SK-N-SH treated with all-trans-retinoic acid at 6 μM for 48 hours (cell line): ENCODE measurements around the gene KCTD5.

Source experiments
- ATAC-seq: fragments of 200-7000 bp; cut with Tn5 transposase; 3 replicates; pipeline ENCODE4 v1.9.1; 2020; ENCODE audit warnings: mild to moderate bottlenecking, moderate library complexity
- ARNTL ChIP-seq: fragments of 450-650 bp; formaldehyde crosslinking; IDR thresholded peaks from 2 replicates; pipeline ENCODE4 v1.5.0; 2020; ENCODE audit warnings: low read depth, mild to moderate bottlenecking, moderate library complexity, borderline replicate concordance
- BACH2 ChIP-seq: fragments of 250-450 bp; sonication (Bioruptor Pico); IDR thresholded peaks from 2 replicates; pipeline ENCODE4 v1.9.0; 2021; ENCODE audit warnings: mild to moderate bottlenecking, borderline replicate concordance
- CREB5 ChIP-seq: fragments of 250-450 bp; sonication (Bioruptor Pico); IDR thresholded peaks from 2 replicates; pipeline ENCODE4 v1.5.1; 2020; ENCODE audit warnings: low read depth, mild to moderate bottlenecking, moderate library complexity
- CSDC2 ChIP-seq: fragments of 250-450 bp; sonication (Bioruptor Pico); IDR thresholded peaks from 2 replicates; pipeline ENCODE4 v1.5.0; 2020; ENCODE audit warnings: mild to moderate bottlenecking, moderate library complexity
- CSRNP3 ChIP-seq: fragments of 250-450 bp; sonication (Bioruptor Pico); IDR thresholded peaks from 2 replicates; pipeline ENCODE4 v1.5.1; 2021; ENCODE audit warnings: mild to moderate bottlenecking, moderate library complexity
- ESRRG ChIP-seq: fragments of 250-450 bp; sonication (Bioruptor Pico); IDR thresholded peaks from 2 replicates; pipeline ENCODE4 v1.6.1; 2021; ENCODE audit warnings: mild to moderate bottlenecking
- GLIS3 ChIP-seq: fragments of 250-450 bp; sonication (Bioruptor Pico); IDR thresholded peaks from 2 replicates; pipeline ENCODE4 v1.5.0; 2020; ENCODE audit warnings: mild to moderate bottlenecking, moderate library complexity
- ISL1 ChIP-seq: fragments of 250-450 bp; sonication (Bioruptor Pico); IDR thresholded peaks from 2 replicates; pipeline ENCODE4 v2.1.2; 2022; ENCODE audit warnings: mild to moderate bottlenecking, moderate library complexity
- OSR1 ChIP-seq: fragments of 250-450 bp; sonication (Bioruptor Pico); IDR thresholded peaks from 2 replicates; pipeline ENCODE4 v1.8.0; 2022; ENCODE audit warnings: moderate library complexity, mild to moderate bottlenecking, inconsistent platforms
- PATZ1 ChIP-seq: fragments of 250-450 bp; sonication (Bioruptor Pico); IDR thresholded peaks from 2 replicates; pipeline ENCODE4 v1.8.0; 2020; ENCODE audit warnings: mild to moderate bottlenecking, moderate library complexity, borderline replicate concordance
- POU6F1 ChIP-seq: fragments of 250-450 bp; sonication (Bioruptor Pico); IDR thresholded peaks from 2 replicates; pipeline ENCODE4 v1.8.0; 2021; ENCODE audit warnings: low read depth, mild to moderate bottlenecking, moderate library complexity, borderline replicate concordance
- PPARA ChIP-seq: fragments of 250-450 bp; sonication (Bioruptor Pico); IDR thresholded peaks from 2 replicates; pipeline ENCODE4 v1.5.0; 2020; ENCODE audit warnings: mild to moderate bottlenecking, borderline replicate concordance
- RARB ChIP-seq: fragments of 250-450 bp; sonication (Bioruptor Pico); IDR thresholded peaks from 2 replicates; pipeline ENCODE4 v1.8.0; 2021; ENCODE audit warnings: mild to moderate bottlenecking, moderate library complexity
- TCF4 ChIP-seq: fragments of 250-450 bp; sonication (Bioruptor Pico); IDR thresholded peaks from 2 replicates; pipeline ENCODE4 v1.8.0; 2021; ENCODE audit warnings: mild to moderate bottlenecking, moderate library complexity, borderline replicate concordance
- TOX ChIP-seq: fragments of 250-450 bp; sonication (Bioruptor Pico); IDR thresholded peaks from 2 replicates; pipeline ENCODE4 v1.8.0; 2021; ENCODE audit warnings: mild to moderate bottlenecking, moderate library complexity, borderline replicate concordance
- ZC3H10 ChIP-seq: fragments of 250-450 bp; sonication (Bioruptor Pico); IDR thresholded peaks from 2 replicates; pipeline ENCODE4 v1.5.1; 2021; ENCODE audit warnings: mild to moderate bottlenecking, moderate library complexity
- ZFP3 ChIP-seq: fragments of 250-450 bp; sonication (Bioruptor Pico); IDR thresholded peaks from 2 replicates; pipeline ENCODE4 v1.5.0; 2020; ENCODE audit warnings: mild to moderate bottlenecking, moderate library complexity
- ZFP30 ChIP-seq: fragments of 450-650 bp; formaldehyde crosslinking; IDR thresholded peaks from 2 replicates; pipeline ENCODE4 v1.5.0; 2022; ENCODE audit warnings: mild to moderate bottlenecking, moderate library complexity
- ZNF565 ChIP-seq: fragments of 450-650 bp; formaldehyde crosslinking; conservative IDR thresholded peaks from 2 replicates; pipeline ENCODE4 v1.5.0; 2020; ENCODE audit warnings: low read depth, mild to moderate bottlenecking, moderate library complexity
- ZNF70 ChIP-seq: fragments of 450-650 bp; formaldehyde crosslinking; IDR thresholded peaks from 2 replicates; pipeline ENCODE4 v1.5.0; 2020; ENCODE audit warnings: mild to moderate bottlenecking, moderate library complexity
- ZNF8 ChIP-seq: fragments of 450-650 bp; formaldehyde crosslinking; IDR thresholded peaks from 2 replicates; pipeline ENCODE4 v1.5.0; 2020; ENCODE audit warnings: mild to moderate bottlenecking, moderate library complexity

Gene KCTD5

GRCh38 chr16:2743007-2743810 lies 60.9 kb downstream of the KCTD5 start (continued):
- TF ChIP-seq CREB5 (CRISPR knock-in tag): no peak
- TF ChIP-seq ZNF8 (CRISPR knock-in tag): no peak
- no peak for TF ChIP-seq POU6F1 (CRISPR knock-in tag)
- TF ChIP-seq ZNF70 (CRISPR knock-in tag): no peak
- TF ChIP-seq ZFP3 (CRISPR knock-in tag): no peak

- ATAC-seq: no peak
- TF ChIP-seq ZNF70 (CRISPR knock-in tag) (no peak), PATZ1 (CRISPR knock-in tag) (no peak), ZNF565 (no peak), GLIS3 (no peak), RARB (CRISPR knock-in tag) (no peak), ZC3H10 (CRISPR knock-in tag) (no peak), CSDC2 (CRISPR knock-in tag) (no peak), TCF4 (CRISPR knock-in tag) (no peak), POU6F1 (CRISPR knock-in tag) (no peak)
Observed at GRCh38 chr16:2744711-2745110, 62.4 kb downstream of the KCTD5 start.

- no peak for TF ChIP-seq ZFP30 (CRISPR knock-in tag)
- TF ChIP-seq CREB5 (CRISPR knock-in tag): no peak
- TF ChIP-seq ZNF565: no peak
- TF ChIP-seq CSRNP3 (CRISPR knock-in tag): no peak
- no peak for TF ChIP-seq OSR1 (CRISPR knock-in tag)
- no peak for TF ChIP-seq ISL1 (CRISPR knock-in tag)
- no peak for TF ChIP-seq GLIS3
- TF ChIP-seq TCF4 (CRISPR knock-in tag): no peak
- TF ChIP-seq ESRRG (CRISPR knock-in tag): no peak
- TF ChIP-seq CSDC2 (CRISPR knock-in tag): no peak
- TF ChIP-seq PATZ1 (CRISPR knock-in tag): no peak
- no peak for TF ChIP-seq RARB (CRISPR knock-in tag)
- TF ChIP-seq ZNF70 (CRISPR knock-in tag): no peak
- TF ChIP-seq TOX: no peak
- TF ChIP-seq PPARA (CRISPR knock-in tag): no peak
- TF ChIP-seq ZC3H10 (CRISPR knock-in tag): no peak
- no peak for TF ChIP-seq ARNTL (CRISPR knock-in tag)
- no peak for TF ChIP-seq ZNF8 (CRISPR knock-in tag)
- TF ChIP-seq BACH2 (CRISPR knock-in tag): no peak
- no peak for TF ChIP-seq ZFP3 (CRISPR knock-in tag)
- TF ChIP-seq, all 23 proteins: peak for 0
Observed at GRCh38 chr16:2745116-2745890, 63.0 kb downstream of the KCTD5 start.

More at GRCh38 chr16:2745116-2745890, 63.0 kb downstream of the KCTD5 start:
- no peak for ATAC-seq
